Breast epithelium (tissue), 3 donors: Measurements from ENCODE around the gene EP400.

Experiments
- POLR2AphosphoS5 ChIP-seq, 3 donors: sonication (generic); formaldehyde crosslinking; IDR thresholded peaks; one replicate each; pipeline ENCODE4 v1.6.1; 2017; ENCODE audit warnings: antibody characterized with exemption in 3 of 3
- TF ChIP-seq, protein P1 (sequence below), 3 donors: fragments of 450-650 bp; IDR thresholded peaks; one replicate each; pipeline ENCODE4 v1.5.1; 2016 to 2017; ENCODE audit warnings: antibody characterized with exemption in 3 of 3, mild to moderate bottlenecking in 3 of 3, moderate library complexity in 3 of 3

DNA sequence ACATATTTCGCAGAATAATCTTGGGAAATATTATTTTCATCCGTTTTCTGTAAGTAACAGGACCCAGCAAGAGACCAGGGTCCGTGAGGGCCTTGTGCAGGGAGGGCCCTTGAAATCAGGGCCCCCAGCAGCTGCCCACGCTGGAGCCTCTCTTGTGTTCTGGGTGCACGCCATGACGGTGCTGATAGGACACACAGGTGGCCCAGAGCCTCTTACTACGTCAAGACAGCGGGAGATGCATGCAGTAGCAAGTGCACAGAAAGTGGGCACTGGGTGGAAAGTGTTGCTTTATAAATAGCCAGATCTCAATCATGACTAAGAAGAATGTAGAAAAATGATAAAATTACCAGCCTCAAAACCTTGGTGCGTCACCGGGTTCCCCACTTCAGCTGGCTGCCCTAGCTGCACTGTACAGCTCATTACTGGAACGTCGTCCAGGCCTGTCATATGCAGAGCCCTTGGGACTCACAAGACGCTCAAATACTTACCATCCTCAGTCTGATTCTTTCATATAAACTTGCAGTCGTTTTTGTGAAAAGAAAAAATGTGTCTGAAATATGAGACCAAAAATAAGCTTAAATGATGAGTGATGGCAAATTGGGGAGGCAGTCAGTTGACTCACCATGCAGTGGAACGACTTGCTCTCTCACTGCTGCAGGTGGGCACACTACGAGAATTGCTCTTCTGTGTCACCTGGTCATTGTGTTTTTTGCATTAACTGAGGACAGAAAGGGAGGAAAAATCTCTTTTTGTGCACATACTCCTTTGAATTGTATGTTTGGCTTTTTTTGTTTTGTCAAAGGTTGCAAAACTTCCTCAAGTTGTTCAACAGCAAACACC is 126.2 kb downstream of the EP400 start:
- TF ChIP-seq, protein P1, sequence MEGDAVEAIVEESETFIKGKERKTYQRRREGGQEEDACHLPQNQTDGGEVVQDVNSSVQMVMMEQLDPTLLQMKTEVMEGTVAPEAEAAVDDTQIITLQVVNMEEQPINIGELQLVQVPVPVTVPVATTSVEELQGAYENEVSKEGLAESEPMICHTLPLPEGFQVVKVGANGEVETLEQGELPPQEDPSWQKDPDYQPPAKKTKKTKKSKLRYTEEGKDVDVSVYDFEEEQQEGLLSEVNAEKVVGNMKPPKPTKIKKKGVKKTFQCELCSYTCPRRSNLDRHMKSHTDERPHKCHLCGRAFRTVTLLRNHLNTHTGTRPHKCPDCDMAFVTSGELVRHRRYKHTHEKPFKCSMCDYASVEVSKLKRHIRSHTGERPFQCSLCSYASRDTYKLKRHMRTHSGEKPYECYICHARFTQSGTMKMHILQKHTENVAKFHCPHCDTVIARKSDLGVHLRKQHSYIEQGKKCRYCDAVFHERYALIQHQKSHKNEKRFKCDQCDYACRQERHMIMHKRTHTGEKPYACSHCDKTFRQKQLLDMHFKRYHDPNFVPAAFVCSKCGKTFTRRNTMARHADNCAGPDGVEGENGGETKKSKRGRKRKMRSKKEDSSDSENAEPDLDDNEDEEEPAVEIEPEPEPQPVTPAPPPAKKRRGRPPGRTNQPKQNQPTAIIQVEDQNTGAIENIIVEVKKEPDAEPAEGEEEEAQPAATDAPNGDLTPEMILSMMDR (IDR thresholded peaks at IDR 0.05): no peak
- TF ChIP-seq POLR2AphosphoS5 (IDR thresholded peaks at IDR 0.05): no peak
